NCI-H82 (cell line): ENCODE data around the gene TSPAN32.
"Not testable (repeated sequence)": the region's sequence is repeated elsewhere in the genome, so short reads cannot be mapped to it uniquely, and the experiment has no call there.

Experiments used
- DNase-seq: peaks from one replicate; lab custom pipeline; 2025; lab: John Stamatoyannopoulos, UW

The TSPAN32 gene

DNA sequence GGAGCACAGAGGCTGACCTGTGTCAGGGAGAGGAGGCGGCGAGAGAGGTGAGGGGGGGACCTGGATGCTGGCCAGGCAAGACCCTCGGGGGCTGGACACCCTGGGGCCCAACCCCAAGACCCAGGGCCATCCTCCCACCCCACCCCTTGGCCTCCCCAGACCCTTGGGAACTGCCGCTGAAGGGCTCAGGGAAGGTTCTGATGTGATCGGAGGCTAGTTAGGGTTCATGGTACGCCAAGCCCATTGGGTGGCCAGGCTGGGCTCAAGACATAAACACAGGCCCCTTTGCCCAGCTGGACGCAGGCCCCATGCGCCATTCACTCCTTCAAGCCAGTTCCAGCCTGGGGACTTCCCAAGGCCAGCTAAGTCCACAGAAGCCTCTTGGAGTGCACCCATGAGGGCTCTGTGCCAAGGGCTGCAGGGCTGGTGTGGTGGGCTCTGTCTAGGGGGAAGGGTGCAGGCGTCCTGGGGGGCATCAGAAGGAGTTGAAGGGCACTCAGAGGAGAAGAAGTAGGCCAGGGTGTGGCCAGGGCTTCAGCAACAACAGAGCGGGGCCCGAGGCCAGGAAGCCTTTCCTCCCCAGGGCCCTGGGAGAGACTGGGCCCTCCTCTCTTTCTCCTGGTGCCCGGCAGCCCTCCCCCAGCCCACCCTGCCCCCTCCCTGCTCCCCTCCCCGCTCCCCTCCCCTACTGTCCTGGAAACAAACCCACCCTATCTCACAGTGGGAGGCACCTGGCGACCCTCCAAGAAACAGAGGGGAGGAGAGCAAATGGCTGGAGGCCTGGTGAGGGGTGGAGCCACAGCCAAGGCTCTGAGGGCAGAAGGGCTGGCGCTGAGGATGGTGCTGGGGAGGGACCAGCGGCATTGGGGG, 12.9 kb downstream of the TSPAN32 start:
- DNase-seq = no peak

DNA sequence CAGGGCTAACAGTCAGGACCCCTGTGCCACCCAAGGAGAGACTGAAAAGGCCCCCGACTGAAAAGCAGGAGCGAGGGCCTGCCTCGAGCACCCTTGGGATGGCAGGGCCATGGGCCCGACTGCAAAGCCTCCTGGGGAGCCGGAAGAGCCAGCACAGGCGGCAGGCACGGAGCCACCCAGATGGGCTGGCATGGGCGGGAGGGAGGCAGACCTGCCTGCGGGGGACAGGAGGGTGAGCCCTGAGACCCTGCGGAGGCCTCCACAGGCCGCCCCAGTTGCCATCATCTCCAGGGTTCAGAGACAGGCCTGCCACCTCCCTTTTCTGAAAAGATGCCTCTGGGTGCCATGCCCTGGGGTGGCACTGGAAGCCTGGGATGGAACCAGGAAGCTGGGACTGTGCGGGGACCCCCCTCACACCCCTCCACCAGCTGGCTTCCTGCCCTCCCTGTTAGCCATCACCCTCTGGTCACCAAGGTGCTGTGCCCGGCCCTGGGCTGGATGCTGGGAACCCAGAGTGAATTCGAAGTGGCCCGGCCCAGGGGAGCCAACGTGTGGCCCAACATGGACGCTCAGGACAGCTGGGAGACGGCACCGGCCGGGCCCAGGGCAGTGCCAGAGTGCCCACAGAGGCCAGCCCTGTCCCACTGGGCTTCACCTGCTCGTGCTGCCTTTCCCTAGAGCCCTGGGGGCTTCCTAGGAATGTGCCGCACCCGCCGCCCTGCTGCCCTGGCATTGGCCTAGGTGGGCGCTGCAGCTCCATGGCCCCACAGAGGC, 13.8 kb downstream of the TSPAN32 start:
- DNase-seq = no peak

DNA sequence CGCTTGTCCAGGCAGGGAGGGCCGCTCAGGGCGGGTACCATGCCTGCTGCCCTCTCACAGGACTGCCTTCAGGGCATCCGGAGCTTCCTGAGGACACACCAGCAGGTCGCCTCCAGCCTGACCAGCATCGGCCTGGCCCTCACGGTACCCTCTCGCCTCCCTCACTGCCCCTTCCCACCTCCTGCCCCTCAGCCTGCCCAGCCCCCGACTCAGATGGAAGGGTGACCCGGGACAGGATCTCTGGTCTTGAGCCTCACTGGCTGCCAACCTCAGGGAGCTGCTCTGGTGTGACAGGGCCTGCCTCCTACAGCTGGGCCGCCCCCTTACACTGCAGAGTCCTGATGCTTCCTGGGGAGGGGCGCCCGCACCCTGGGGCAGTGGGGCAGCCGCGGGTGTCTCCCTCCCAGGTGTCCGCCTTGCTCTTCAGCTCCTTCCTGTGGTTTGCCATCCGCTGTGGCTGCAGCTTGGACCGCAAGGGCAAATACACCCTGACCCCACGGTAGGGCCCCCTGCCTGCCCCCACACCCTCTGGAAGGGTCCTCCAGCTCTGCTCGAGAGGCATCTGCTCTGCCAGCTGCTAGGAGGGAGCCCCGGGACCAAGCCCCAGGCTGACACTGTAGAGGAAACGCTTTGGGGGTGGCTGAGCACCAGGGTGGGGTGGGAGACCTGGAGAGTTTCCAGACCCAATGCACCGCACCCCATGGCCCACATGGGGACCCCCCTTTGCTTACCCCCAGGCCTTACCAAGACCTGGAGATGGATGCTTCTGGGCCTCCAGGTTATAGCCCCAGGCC, 14.6 kb downstream of the TSPAN32 start:
- DNase-seq = no peak

DNA sequence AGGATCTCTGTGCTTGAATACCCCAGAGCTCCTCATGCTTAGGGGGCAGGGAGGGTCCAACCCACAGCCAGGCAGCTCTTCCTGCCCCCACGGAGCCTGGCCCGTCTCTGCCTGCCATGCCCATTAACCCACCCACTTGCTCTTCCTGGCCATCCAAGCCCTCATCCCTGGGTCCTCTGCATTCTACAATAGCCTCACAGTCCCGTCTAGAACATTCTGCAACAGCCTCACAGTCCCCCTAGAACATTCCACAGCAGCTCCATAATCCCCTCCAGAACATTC, 15.1 kb downstream of the TSPAN32 start:
- DNase-seq = no peak

DNA sequence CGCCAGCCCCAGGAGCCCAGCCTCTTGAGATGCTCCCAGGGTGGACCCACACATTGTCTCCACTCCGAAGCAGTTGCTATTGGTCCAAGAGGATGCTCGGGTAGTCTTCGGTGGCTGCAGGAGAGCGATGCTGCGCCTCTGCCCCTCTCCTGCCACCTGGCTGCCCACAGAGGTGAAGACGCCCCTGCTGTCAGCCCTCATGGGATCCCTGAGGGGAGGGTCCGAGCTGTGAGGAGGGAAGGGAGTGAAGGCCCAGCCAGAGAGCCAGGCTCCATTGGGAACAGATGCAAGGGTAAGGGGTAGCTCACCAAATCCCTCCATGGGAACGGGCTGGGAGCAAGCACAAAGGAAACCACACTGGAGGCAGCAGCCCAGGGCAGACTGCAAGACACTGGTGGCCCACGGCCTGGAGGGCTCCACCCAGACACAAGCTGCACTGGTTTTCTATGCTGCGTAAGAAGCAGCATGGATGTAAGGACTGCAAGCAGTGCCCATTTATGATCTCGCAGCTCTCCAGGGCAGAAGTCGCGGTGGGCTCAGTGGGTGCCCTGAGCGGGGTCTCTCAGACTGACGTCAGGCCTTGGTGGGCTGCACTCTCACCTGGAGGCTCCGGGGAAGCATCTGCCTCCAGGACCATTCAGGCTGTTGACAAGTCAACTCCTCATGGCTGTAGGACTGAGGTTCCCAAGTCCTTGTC, 15.7 kb downstream of the TSPAN32 start:
- no peak for DNase-seq

DNA sequence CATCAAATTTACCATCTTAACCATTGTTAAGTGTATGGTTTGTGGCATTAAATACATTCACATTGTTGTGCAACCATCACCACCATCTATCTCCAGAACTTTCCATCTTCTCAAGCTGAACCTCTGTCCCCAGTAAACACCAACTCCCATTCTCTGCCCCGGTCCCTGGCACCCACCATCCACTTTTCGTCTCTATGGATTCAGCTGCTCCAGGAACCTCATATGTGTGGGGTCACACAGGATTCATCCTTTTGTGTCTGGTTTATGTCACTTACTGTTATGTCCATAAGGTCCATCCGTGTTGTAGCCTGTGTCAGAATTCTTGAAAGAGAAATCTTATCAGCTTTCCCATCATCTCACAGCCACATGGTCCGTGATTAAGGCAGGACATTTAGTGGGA, 16.3 kb downstream of the TSPAN32 start:
- DNase-seq = no peak

DNA sequence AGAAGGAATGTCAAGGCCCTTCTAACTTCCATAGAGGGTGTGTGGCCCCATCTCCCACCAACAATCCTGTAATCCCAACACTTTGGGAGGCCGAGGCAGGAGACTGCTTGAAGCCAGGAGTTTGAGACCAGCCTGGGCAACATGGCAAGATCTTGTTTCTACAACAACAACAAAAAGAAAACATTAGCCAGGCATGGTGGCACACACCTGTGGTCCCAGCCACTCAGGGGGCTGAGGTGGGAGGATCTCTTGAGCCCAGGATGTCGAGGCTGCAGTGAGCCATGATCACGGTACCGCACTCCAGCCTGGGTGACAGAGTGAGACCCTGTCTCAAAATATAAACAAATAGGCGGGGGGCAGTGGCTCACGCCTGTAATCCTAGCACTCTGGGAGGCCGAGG, 16.9 kb downstream of the TSPAN32 start:
- no peak for DNase-seq

DNA sequence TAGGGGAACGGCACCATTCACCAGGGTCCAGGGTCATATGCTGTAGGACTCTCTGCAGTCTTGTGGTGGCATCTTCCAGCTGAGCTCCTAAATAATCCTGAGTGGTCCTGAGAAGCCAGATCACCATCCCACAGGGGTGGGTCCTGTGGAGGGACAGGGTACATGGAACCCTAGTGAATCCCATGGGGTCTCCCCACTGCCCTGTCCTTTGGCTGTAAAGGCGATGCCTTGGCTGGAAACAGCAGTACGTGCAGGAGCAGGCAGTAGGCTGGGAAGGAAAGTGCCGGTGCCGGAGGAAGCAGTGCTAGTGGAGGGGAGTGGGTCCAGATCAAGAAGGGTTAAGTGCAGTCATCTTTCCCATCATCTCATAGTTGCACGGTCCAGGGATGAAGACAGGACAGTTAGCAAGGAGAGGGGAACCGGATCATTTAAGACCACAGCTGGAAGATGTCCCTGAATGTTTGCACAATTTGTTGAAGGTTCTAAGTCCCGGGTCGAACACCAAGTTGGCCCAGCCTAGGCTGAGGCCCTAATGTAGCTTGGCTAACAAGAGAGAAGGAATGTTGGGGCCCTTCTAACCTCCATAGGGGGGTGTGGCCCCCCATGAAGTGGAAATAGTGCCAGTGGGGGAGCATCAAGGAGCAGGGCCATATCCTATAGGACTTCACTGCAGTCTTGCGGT, 18.1 kb downstream of the TSPAN32 start:
- no peak for DNase-seq

DNA sequence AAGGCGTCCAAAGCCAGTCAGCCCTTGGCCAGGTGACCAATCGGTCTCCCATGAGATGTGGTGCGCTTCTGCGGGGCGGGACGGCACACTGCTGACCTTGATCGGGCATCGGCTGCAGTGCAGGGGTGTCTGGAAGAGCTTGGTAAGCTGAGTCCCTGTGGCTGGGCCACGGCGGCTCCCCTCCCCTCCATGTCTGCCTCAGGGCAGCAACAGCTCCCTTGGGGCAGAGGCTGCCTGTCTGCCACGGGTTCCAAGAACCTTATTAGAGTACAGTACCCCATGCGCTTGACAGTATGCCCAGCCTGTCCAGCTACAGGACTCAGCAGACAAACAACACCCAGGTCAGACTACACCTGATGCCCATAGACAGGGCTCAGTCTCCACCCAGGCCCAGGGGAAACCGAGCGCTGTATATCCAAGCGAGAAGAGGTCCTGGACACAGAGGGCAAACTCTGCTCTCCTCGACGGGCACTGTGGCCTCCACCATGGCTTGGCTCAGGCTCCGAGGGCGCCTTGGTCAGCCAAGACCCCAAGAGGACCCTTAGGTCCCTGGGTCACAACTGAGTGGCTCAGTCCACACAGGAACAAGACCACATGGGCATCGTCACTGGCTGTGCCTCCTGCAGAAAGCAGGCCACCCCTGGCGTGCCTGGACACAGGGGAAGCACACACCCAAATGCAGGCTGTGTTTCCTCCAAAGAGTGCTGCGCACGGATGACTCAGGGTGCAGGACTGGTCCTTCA, 18.9 kb downstream of the TSPAN32 start:
- DNase-seq = no peak

DNA sequence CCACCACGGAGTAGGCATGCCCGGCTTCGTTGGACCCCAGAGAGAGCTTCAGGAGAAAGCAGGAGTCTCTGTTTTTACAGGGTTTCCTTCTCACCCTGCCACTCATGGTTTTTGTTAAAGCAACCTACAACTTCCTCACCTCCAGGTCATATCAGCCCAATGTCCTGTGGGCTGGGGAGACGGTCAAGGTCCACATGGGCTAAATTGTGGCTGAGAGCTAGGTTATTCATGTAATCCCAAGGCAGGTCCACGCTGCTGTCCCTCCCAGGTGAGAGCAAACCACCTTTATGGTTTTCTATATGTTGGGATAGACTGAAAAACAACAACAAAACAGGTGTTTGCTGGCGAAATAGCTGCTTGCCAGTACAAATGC, 19.5 kb downstream of the TSPAN32 start:
- no peak for DNase-seq

DNA sequence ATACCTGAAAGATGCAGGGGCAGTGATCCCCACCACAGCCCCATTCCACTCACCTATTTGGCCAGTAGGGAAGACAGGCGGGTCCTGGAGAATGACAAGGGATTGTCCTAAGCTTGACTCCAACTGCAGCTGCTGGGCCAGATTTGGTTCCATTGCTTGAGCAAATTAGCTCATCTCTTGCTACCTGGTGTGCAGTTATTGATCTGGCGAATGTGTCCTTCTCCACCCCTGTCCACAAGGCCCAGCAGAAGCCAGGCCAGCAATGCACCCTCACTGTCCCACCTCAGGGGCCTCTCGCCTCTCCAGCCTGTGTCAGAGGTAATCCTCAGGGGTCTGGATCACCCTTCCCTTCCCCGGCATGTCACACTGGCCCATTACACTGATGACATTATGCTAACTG, 23.3 kb downstream of the TSPAN32 start:
- no peak for DNase-seq

DNA sequence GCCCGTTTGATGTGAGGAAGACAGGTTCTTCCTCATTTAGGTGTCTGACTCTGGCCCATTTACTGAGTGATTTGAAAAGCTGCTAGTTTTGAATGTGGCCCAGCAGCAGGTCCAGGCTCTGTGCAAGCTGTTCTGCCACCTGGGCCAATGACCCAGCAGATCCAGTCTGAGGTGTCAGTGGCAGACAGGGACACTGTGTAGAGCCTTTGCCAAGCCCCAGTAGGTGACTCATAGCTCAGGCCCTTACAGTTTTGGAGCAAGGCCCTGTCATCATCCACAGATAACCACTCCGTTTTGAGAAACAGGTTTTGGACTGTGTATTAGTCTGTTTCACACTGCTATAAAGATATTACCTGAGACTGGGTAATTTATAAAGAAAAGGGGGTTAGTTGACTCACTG, 23.9 kb downstream of the TSPAN32 start:
- DNase-seq = no peak

DNA sequence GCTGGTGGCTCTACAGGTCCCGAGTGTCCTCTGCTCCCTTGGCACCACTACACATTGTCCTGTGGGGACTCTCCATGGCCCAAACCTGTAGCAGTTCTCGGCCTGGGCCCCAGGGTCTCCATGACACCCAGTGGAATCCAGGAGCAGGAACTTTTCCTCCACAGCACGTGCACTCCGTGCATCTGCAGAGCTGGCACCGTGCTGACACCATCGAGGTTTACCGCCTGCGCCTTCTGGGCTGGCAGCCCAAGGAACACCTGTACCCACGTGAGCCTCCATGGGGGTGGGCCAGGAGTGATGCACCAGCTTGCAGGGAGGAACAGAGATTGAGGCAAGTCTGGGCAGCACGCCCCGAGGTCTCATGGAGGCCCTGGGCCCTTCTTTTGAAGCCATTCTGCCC, 25.2 kb downstream of the TSPAN32 start:
- no peak for DNase-seq

DNA sequence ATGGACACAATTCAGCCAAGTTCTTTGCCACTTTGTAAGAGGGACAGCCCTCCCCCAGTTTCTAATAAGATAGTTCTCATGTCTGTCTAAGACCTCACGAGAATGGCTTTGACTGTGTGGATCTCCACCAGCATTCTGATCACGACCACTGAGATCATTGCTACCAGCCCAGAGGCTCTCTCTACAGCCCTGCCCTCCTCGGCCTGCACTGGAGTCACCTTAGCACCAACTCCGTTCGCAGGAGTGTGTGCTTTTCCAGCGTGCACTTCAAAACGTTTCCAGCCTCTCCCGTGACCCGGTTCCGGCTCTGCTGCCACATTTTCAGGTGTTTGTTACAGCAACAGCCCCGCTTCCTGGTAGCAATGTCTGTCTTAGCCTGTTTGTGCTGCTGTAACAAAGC, 26.2 kb downstream of the TSPAN32 start:
- no peak for DNase-seq

DNA sequence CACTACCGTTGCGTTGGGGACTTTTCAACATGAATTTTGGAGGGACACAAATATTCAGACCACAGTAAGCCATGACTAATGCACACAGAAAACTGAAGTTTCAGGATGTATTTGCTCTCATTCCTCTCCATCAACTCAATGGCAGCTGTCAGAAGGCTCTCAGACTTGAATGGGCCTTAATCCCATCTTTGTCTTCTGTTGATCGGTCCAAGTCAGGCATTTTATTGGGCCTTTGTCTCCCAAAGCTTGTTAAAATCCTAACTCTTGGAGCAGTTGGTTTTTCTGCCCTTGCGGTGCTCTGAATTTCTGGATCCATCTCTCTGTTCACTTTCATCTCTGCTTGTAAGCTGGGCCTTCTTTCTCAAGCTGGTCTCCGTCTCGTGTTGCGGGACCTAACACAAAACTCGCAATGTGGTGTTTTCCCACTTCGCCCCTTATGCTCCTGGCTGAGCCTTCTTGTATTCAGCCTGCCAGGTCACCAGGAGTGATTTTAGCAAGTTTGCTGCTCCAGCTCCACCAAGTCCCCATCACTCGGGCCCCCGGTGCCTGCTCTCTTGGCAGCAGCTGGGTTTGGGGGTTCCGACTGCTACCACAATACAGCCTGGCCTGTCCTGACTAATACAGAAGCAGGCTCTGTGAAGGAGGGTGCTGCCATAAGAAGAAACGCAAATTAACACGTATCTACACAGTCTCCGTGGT, 27.0 kb downstream of the TSPAN32 start:
- no peak for DNase-seq

DNA sequence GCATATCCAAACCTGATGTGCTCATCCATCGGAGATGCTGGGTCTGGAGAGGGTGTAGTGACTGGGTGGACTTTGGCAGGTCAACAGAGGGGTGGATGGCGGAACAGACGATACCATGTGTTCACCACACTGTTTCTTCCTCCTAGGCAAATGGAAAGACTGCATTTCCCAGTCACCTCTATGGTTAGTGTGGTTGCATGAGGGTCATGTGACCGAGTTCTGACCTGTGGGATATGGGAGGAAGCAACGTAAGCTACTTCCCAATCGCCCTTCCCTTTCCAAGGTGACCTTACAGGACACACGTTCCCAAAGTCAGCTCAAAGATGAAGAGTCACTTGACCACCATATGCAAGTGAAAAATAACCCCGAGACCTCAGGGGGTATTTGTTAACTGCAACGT, 27.7 kb downstream of the TSPAN32 start:
- no peak for DNase-seq

DNA sequence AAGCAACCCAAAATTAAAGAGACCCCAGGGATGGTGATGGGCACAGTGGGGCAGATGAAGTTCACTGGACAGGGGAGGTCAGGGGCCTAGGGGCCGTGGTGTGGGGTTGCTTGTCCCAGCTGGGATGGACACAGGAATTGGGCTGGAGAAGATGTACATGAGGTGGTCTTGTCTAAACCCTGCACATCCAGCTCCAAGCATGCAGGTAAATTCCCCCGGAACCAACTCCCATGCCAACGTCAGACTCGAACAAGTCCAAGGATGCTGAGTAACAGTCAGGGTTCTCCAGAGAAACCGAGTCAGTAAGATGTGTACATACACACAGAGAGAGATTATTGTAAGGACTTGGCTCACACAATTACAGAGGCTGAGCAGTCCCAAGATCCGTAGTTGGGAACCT, 28.9 kb downstream of the TSPAN32 start:
- DNase-seq = no peak

DNA sequence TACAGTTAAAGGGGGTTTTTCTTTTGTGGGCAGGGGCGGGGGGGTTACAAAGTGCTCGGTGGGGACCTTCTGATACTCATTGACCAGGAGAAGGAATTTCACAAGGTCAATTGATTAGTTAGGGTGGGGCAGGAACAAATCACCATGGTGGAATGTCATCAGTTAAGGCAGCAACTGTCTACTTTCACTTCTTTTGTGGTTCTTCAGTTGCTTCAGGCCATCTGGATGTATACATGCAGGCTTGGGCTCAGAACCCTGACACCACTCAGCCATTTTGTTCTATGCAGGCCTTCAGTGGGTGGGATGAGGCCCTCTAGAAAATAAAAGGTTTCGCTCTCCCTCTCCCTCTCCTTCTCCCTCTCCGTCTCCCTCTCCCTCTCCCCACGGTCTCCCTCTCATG, 29.6 kb downstream of the TSPAN32 start:
- DNase-seq = no peak

DNA sequence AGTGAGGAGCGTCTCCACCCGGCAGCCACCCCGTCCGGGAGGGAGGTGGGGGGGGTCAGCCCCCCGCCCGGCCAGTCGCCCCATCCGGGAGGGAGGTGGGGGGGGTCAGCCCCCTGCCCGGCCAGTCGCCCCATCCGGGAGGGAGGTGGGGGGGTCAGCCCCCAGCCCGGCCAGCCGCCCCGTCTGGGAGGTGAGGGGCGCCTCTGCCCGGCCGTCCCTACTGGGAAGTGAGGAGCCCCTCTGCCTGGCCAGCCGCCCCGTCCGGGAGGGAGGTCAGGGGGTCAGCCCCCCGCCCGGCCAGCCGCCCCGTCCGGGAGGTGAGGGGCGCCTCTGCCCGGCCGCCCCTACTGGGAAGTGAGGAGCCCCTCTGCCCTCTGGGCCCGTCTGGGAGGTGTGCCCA, 30.8 kb downstream of the TSPAN32 start:
- DNase-seq = not testable (repeated sequence)

DNA sequence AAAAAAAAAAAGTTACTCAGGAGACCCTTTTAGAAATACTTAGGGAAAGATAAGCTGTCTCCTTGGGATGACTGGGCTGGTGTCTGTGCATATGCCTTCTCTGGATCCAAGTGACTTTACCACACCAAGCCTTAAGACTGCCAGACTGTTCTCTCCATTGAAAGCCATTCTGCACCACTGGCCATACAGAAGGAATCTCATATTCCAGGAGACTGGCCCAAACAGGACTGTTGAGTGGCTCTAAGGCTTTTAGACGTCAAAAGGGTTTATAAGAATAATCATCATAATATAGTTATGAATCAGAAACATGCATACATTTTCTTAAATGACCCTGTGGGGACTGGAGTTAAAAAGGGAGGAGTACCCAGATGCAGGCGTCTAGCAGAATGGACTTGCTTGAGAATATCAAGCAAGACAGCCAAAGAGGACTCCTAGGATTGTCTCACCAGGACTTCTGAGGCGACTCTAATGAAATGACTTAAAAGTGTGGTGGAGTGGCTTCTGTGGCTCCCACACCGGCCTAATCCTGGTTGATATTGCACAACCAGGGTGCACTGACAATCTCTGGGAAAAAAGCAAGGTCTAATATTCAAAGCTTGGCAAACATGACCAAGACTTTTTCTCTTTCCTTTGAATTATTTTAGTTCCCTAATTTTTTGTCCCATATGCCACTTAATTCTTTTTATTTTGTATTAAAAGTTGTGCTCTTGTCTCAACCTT, 31.8 kb downstream of the TSPAN32 start:
- DNase-seq = not testable (repeated sequence)
